ENCODE data around the gene PTGER4.
"Not testable (repeated sequence)": the region's sequence is repeated elsewhere in the genome, so short reads cannot be mapped to it uniquely, and the experiment has no call there.

Gene PTGER4

DNA sequence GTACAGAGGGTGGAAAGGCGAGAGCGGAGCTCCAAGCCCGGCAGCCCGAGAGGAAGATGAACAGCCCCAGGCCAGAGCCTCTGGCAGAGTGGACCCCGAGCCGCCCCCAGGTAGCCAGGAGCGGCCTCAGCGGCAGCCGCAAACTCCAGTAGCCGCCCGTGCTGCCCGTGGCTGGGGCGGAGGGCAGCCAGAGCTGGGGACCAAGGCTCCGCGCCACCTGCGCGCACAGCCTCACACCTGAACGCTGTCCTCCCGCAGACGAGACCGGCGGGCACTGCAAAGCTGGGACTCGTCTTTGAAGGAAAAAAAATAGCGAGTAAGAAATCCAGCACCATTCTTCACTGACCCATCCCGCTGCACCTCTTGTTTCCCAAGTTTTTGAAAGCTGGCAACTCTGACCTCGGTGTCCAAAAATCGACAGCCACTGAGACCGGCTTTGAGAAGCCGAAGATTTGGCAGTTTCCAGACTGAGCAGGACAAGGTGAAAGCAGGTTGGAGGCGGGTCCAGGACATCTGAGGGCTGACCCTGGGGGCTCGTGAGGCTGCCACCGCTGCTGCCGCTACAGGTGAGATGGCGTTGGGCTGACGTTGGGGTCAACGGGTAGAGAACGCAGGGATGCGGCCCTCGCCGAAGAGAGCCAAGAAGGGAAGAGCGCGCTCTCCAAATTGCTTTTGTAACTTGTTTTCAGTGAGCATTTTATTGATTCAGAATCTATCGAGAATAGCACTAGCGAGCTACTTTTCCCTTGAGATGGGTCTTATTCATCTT, at the start of gene PTGER4:
TSS of gene PTGER4 (plus strand) at position 3 of the 769 bp plus-strand sequence. CDS start 1,079 bp downstream, outside the sequence.
- peak within 1 kb of the TSS; percentile 73 for H3K4me3 ChIP-seq (ENCODE audit: low read length)
- no peaks in the 10 kb centered on the region for H3K27me3 ChIP-seq (ENCODE audit: control insufficient read depth, insufficient read depth, low read length)
- no peaks in the 10 kb centered on the region for H3K4me1 ChIP-seq (ENCODE audit: control insufficient read depth, insufficient read depth, low read length)
- H3K9ac ChIP-seq (ENCODE audit: low read length), result peak within 1 kb of the TSS; percentile 92
- peak within 1 kb of the TSS; percentile 85 for H3K27ac ChIP-seq (ENCODE audit: low read depth, low read length)
- peaks cover 9% of the 10 kb centered on the region for H3K36me3 ChIP-seq (ENCODE audit: control insufficient read depth, insufficient read depth, low read length)

DNA sequence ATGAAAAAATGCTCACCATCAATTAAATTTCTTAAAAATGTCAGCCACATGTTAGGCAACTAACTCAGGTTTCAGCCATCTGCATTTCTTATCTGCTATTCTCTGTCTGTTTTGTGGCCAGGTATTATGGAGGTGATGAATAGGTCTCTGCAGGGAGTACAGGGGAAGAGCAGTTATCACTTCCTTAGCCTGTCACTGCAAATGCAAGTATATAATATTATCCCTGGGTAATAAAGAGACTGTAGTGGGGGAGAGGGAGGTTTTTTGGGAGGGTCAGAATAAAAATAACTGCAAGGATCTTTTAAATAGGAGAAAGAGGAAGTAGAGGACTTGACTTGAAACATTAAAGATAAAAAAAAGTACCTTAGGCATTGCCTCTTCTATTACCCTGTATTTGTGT, 49.6 kb upstream of the PTGER4 start:
- Histone ChIP-seq H3K27me3 (ENCODE audit: control insufficient read depth, insufficient read depth, low read length) (no peaks in the 10 kb centered on the region), H3K27ac (ENCODE audit: low read depth, low read length) (no peak overlapping the region), H3K9ac (ENCODE audit: low read length) (no peak overlapping the region), H3K4me3 (ENCODE audit: low read length) (no peak overlapping the region), H3K4me1 (ENCODE audit: control insufficient read depth, insufficient read depth, low read length) (no peaks in the 10 kb centered on the region), H3K36me3 (ENCODE audit: control insufficient read depth, insufficient read depth, low read length) (no peaks in the 10 kb centered on the region)

DNA sequence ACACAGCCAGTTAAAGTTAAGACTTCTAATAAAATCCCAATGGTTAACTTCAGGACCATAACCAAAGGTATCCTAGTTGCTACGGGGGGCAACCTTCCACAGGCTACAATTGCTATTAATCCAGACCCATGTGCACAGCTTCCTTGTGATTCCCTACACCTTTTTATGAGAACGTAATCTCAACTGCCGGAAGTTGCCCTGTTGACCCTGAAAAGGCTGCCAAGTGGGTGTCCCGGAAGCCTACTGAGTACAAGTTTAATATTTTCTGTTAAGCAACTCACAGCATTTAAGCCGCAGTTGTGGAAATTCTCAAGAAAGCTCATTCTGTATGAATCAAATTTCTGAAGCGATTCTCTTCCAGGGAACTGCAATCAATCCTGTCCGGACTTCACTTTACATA, 48.5 kb upstream of the PTGER4 start:
- H3K4me1 ChIP-seq (ENCODE audit: control insufficient read depth, insufficient read depth, low read length), result no peaks in the 10 kb centered on the region
- H3K27me3 ChIP-seq (ENCODE audit: control insufficient read depth, insufficient read depth, low read length), result no peaks in the 10 kb centered on the region
- no peak overlapping the region for H3K4me3 ChIP-seq (ENCODE audit: low read length)
- no peak overlapping the region for H3K9ac ChIP-seq (ENCODE audit: low read length)
- no peaks in the 10 kb centered on the region for H3K36me3 ChIP-seq (ENCODE audit: control insufficient read depth, insufficient read depth, low read length)
- no peak overlapping the region for H3K27ac ChIP-seq (ENCODE audit: low read depth, low read length)

DNA sequence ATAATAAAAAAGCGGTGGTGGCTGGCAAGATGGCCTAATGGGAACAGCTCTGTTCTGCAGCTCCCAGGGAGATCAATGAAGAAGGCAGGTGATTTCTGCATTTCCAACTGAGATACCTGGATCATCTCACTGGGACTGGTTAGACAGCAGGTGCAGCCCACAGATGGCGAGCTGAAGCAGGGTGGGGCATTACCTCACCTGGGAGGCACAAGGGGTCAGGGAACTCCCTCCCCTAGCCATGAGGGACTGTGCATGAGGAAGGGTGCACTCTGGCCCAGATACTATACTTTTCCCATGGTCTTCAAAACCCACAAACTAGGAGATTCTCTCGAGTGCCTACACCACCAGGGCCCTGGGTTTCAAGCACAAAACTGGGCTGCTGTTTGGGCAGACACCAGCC, 45.6 kb upstream of the PTGER4 start:
- no peak overlapping the region for H3K9ac ChIP-seq (ENCODE audit: low read length)
- no peaks in the 10 kb centered on the region for H3K4me1 ChIP-seq (ENCODE audit: control insufficient read depth, insufficient read depth, low read length)
- H3K27me3 ChIP-seq (ENCODE audit: control insufficient read depth, insufficient read depth, low read length), result no peaks in the 10 kb centered on the region

DNA sequence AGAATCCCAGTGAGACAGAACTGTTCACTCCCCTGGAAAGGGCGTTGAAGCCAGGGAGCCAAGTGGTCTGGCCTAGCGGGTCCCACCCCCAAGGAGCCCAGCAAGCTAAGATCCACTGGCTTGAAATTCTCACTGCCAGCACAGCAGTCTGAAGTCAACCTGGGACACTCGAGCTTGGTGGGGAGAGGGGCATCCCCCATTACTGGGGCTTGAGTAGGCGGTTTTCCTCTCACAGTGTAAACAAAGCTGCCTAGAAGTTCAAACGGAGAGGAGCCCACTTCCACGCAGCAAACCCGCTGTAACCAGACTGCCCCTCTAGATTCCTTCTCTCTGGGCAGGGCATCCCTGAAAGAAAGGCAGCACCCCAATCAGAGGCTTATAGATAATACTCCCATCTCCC, 45.1 kb upstream of the PTGER4 start:
- H3K27me3 ChIP-seq (ENCODE audit: control insufficient read depth, insufficient read depth, low read length), result no peaks in the 10 kb centered on the region
- H3K4me1 ChIP-seq (ENCODE audit: control insufficient read depth, insufficient read depth, low read length), result no peaks in the 10 kb centered on the region
- H3K36me3 ChIP-seq (ENCODE audit: control insufficient read depth, insufficient read depth, low read length), result no peaks in the 10 kb centered on the region
- no peak overlapping the region for H3K27ac ChIP-seq (ENCODE audit: low read depth, low read length)
- no peak overlapping the region for H3K4me3 ChIP-seq (ENCODE audit: low read length)
- H3K9ac ChIP-seq (ENCODE audit: low read length), result no peak overlapping the region

More for the DNA sequence above, 45.6 kb upstream of the PTGER4 start:
- H3K36me3 ChIP-seq (ENCODE audit: control insufficient read depth, insufficient read depth, low read length), result no peaks in the 10 kb centered on the region
- no peak overlapping the region for H3K4me3 ChIP-seq (ENCODE audit: low read length)
- H3K27ac ChIP-seq (ENCODE audit: low read depth, low read length), result no peak overlapping the region

DNA sequence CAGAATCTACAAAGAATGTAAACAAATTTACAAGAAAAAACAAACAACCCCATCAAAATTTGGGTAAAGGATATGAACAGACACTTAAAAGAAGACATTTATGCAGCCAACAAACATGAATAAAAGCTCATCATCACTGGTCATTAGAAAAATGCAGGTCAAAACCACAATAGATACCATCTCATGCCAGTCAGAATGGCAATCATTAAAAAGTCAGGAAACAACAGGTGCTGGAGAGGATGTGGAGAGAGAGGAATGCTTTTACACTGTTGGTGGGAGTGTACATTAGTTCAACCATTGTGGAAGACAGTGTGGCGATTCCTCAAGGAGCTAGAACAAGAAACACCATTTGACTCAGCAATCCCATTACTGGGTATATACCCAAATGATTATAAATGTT, 40.2 kb upstream of the PTGER4 start:
- not testable (repeated sequence) for H3K36me3 ChIP-seq (ENCODE audit: control insufficient read depth, insufficient read depth, low read length); H3K9ac ChIP-seq (ENCODE audit: low read length); H3K4me1 ChIP-seq (ENCODE audit: control insufficient read depth, insufficient read depth, low read length); H3K27me3 ChIP-seq (ENCODE audit: control insufficient read depth, insufficient read depth, low read length); H3K27ac ChIP-seq (ENCODE audit: low read depth, low read length); H3K4me3 ChIP-seq (ENCODE audit: low read length)

DNA sequence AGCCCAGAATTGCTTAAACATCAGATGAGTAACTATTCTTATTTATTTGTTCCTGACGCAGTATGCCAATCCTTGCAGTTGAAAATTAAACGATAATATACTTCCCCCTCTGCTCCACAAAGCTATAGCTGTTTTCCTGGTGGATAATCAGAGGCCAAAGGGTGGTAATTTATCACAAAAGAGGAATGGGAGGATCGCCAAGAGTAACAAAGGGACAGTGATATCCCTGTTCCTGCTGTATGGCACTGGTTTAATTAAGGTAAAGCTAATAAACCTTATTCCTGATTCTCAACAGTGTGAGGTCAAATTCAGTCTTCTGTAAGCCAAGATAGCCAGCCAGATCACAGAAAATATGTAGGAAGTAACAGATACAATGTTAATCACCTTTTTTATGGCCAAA, 33.4 kb upstream of the PTGER4 start:
- Histone ChIP-seq H3K27ac (ENCODE audit: low read depth, low read length) (no peak overlapping the region), H3K36me3 (ENCODE audit: control insufficient read depth, insufficient read depth, low read length) (no peaks in the 10 kb centered on the region), H3K9ac (ENCODE audit: low read length) (no peak overlapping the region), H3K4me1 (ENCODE audit: control insufficient read depth, insufficient read depth, low read length) (no peaks in the 10 kb centered on the region), H3K27me3 (ENCODE audit: control insufficient read depth, insufficient read depth, low read length) (no peaks in the 10 kb centered on the region), H3K4me3 (ENCODE audit: low read length) (no peak overlapping the region)

DNA sequence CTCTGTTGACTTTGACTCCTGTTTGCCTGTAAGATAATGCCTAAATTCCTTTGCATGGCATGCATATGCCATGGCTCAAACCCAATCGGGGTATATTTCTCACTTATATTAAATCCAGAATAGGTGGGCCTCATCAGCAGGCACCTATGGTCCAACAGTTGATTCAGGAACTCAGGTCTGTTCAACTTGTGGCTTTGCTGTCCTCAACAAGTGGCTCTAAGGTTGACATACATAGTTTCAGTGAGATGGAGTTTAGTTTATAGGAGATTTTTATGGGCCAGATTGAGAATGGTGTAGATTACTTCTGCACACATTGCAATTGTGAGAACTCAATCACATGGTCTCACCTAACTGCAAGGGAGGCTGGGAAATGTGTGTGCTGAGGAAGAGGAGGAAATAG, 31.6 kb upstream of the PTGER4 start:
- Histone ChIP-seq H3K27me3 (ENCODE audit: control insufficient read depth, insufficient read depth, low read length) (no peaks in the 10 kb centered on the region), H3K4me1 (ENCODE audit: control insufficient read depth, insufficient read depth, low read length) (no peaks in the 10 kb centered on the region), H3K27ac (ENCODE audit: low read depth, low read length) (no peak overlapping the region), H3K9ac (ENCODE audit: low read length) (no peak overlapping the region), H3K4me3 (ENCODE audit: low read length) (no peak overlapping the region), H3K36me3 (ENCODE audit: control insufficient read depth, insufficient read depth, low read length) (no peaks in the 10 kb centered on the region)

DNA sequence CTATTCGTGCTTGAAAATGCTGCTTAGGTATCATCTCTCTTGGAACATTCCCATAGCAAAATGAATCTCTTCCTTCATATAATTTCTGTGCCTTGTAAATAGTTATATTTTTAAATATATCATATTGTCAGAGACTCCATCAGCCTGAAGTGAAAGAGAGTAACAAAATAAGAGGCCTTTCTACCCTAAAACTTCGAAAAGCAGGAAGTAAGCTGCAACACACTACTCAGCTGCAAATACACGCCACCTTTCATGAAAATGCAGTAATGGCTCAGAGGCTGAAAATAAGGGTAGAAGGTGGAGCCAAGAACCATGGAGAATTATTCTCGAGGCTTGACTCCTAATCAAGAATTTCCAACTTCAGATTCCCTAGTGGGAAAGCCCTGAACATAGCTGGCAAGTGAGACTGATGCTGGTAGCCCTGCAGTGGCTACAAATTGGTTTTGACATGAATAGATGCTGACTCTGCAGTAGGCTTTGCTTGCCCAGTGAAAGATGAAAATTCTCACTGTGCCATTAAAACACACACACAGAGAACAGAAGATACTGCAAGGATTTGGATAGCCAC, 30.2 kb upstream of the PTGER4 start:
- no peak overlapping the region for H3K27ac ChIP-seq (ENCODE audit: low read depth, low read length)
- H3K4me1 ChIP-seq (ENCODE audit: control insufficient read depth, insufficient read depth, low read length), result no peaks in the 10 kb centered on the region
- H3K27me3 ChIP-seq (ENCODE audit: control insufficient read depth, insufficient read depth, low read length), result no peaks in the 10 kb centered on the region
- H3K36me3 ChIP-seq (ENCODE audit: control insufficient read depth, insufficient read depth, low read length), result no peaks in the 10 kb centered on the region
- no peak overlapping the region for H3K4me3 ChIP-seq (ENCODE audit: low read length)
- no peak overlapping the region for H3K9ac ChIP-seq (ENCODE audit: low read length)

DNA sequence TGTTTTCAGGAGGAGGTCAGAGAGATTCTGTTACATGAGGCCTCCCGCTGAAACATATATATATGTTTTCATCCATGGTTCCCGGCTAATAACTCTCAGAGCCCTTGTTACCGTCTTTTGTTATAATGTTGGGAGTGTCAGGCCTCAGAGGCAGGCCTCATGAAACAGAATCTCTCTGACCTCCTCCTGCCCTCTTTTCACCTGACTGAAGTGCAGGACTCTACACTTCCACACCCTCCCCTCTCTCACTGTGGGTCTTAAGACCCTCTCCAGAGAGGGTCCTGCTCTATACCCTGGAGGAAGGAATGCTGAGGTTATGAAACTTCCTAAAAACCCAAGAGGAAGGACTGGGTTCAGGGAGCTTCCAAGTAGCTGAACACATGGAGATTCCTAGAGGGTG, 28.5 kb upstream of the PTGER4 start:
- H3K27me3 ChIP-seq (ENCODE audit: control insufficient read depth, insufficient read depth, low read length), result no peaks in the 10 kb centered on the region
- no peak overlapping the region for H3K4me3 ChIP-seq (ENCODE audit: low read length)
- H3K36me3 ChIP-seq (ENCODE audit: control insufficient read depth, insufficient read depth, low read length), result no peaks in the 10 kb centered on the region
- no peaks in the 10 kb centered on the region for H3K4me1 ChIP-seq (ENCODE audit: control insufficient read depth, insufficient read depth, low read length)
- H3K27ac ChIP-seq (ENCODE audit: low read depth, low read length), result no peak overlapping the region
- no peak overlapping the region for H3K9ac ChIP-seq (ENCODE audit: low read length)

DNA sequence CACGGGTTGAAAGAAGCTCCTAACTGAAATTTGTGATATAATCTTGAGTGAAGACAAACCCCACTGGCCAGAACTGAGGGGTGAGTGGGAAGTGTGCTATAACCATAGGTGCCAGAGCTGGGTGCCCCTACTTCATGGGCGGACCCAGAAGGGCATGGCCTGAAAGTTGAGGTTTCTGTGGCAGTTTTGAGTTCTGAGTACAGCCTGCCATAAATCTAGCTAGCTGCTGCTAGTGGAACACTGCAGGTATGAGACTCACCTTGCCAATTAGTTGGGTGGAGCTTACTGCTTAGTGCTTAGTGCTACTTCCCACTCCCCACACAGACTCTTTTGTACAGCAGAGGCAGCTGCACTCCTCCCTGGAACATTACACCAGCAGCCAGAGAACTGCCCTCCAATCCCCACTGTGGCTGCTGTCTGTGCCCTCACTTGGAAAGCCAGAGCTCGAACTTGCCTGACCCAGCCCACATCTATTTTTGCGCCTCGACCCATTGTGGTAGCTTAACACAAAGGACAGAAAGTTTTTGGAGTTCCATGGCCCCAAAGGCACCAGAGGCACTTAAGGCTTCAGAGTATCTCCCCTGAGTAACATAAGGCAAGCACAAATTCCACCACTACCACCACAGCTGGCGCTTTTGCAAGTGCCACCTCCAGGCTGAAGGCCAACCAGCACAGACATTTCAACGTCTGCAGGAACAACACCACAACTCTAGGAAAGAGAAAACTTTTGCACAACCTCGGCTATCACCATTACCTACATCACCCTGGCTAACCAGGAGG, 27.1 kb upstream of the PTGER4 start:
- H3K27me3 ChIP-seq (ENCODE audit: control insufficient read depth, insufficient read depth, low read length), result no peaks in the 10 kb centered on the region
- H3K36me3 ChIP-seq (ENCODE audit: control insufficient read depth, insufficient read depth, low read length), result no peaks in the 10 kb centered on the region
- H3K4me3 ChIP-seq (ENCODE audit: low read length), result no peak overlapping the region
- H3K9ac ChIP-seq (ENCODE audit: low read length), result no peak overlapping the region
- no peak overlapping the region for H3K27ac ChIP-seq (ENCODE audit: low read depth, low read length)
- H3K4me1 ChIP-seq (ENCODE audit: control insufficient read depth, insufficient read depth, low read length), result no peaks in the 10 kb centered on the region

DNA sequence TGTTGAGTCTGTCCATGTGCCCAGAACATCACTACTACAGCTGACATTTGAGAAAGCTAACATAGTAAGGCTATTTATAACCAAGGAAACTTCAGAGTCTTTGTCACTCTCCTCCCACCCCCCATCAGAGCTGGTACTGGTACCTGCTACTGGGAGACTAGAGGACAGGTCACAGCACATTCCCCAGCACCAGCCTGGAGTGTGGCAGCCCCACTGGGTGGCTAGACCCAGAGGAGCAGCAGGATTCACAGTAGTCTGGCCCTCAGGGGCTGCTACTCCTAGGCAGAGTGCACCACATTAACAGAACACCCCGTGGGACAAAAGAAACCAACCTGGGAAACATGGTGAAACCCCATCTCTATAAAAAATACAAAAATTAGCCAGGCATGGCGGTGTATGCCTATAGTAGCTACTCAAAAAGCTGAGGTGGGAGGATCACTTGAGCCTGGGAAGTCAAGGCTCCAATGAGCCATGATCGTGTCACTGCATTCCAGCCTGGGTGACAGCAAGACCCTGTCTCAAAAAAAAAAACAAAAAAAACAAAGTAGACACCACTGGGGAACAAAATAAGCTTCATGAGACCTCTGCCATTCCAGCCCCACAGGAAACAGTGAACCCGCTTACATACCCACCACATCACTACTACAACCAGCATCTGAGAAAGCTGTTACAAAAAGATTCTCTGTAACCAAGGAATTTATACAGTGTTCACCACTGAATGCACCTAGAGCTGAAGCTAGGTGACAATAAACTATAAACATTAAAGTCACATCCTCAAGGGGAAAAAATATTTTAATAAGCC, 26.3 kb upstream of the PTGER4 start:
- H3K4me1 ChIP-seq (ENCODE audit: control insufficient read depth, insufficient read depth, low read length), result no peaks in the 10 kb centered on the region
- no peak overlapping the region for H3K27ac ChIP-seq (ENCODE audit: low read depth, low read length)
- H3K36me3 ChIP-seq (ENCODE audit: control insufficient read depth, insufficient read depth, low read length), result no peaks in the 10 kb centered on the region
- no peak overlapping the region for H3K4me3 ChIP-seq (ENCODE audit: low read length)
- no peak overlapping the region for H3K9ac ChIP-seq (ENCODE audit: low read length)
- no peaks in the 10 kb centered on the region for H3K27me3 ChIP-seq (ENCODE audit: control insufficient read depth, insufficient read depth, low read length)

Data from rectal smooth muscle tissue (tissue), 1 donor.